ENCODE results near the gene C8A. TPM values are rescaled to one million over a fixed set of nuclear protein-coding genes. Genes with fewer than 3 reads are reported as not detected.

Gene C8A
- total RNA-seq, 6 donors from 2014 or later: 0.09 TPM; not detected in 5

GRCh38 chr1:56834137-56834900 is 20.3 kb upstream of the C8A start:
- Histone ChIP-seq H3K27me3 (no peaks in the 10 kb centered on the region), H3K9me3 (no peaks in the 10 kb centered on the region), H3K4me3 (no peak overlapping the region), H3K36me3 (no peaks in the 10 kb centered on the region), H3K27ac (no peak overlapping the region), H3K4me1 (no peaks in the 10 kb centered on the region)
- no peak for TF ChIP-seq POLR2A (IDR thresholded peaks at IDR 0.05)
- TF ChIP-seq POLR2AphosphoS5 (IDR thresholded peaks at IDR 0.05): no peak
- no peak for TF ChIP-seq EP300 (IDR thresholded peaks at IDR 0.05)
- TF ChIP-seq, protein P1, sequence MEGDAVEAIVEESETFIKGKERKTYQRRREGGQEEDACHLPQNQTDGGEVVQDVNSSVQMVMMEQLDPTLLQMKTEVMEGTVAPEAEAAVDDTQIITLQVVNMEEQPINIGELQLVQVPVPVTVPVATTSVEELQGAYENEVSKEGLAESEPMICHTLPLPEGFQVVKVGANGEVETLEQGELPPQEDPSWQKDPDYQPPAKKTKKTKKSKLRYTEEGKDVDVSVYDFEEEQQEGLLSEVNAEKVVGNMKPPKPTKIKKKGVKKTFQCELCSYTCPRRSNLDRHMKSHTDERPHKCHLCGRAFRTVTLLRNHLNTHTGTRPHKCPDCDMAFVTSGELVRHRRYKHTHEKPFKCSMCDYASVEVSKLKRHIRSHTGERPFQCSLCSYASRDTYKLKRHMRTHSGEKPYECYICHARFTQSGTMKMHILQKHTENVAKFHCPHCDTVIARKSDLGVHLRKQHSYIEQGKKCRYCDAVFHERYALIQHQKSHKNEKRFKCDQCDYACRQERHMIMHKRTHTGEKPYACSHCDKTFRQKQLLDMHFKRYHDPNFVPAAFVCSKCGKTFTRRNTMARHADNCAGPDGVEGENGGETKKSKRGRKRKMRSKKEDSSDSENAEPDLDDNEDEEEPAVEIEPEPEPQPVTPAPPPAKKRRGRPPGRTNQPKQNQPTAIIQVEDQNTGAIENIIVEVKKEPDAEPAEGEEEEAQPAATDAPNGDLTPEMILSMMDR (IDR thresholded peaks at IDR 0.05): no peak
- DNase-seq (no peak), ATAC-seq (ENCODE audit: low FRiP score in 2 of 2) (no peak)
- WGBS, 2 donors: 85 to 87% methylated on average over 5 of the region's 5 CpGs

GRCh38 chr1:56835657-56836056 is 18.9 kb upstream of the C8A start:
- WGBS, 2 donors: 91 to 95% methylated on average over 5 of the region's 5 CpGs
- no peak overlapping the region for H3K27ac ChIP-seq
- no peak for DNase-seq
- H3K9me3 ChIP-seq: no peaks in the 10 kb centered on the region
- TF ChIP-seq, protein P1 (IDR thresholded peaks at IDR 0.05): no peak
- TF ChIP-seq POLR2AphosphoS5 (IDR thresholded peaks at IDR 0.05) (no peak), EP300 (IDR thresholded peaks at IDR 0.05) (no peak), POLR2A (IDR thresholded peaks at IDR 0.05) (no peak)
- H3K4me1 ChIP-seq: no peaks in the 10 kb centered on the region
- no peaks in the 10 kb centered on the region for H3K36me3 ChIP-seq
- H3K4me3 ChIP-seq: no peak overlapping the region
- no peak for ATAC-seq (ENCODE audit: low FRiP score in 2 of 2)
- H3K27me3 ChIP-seq: no peaks in the 10 kb centered on the region

DNA sequence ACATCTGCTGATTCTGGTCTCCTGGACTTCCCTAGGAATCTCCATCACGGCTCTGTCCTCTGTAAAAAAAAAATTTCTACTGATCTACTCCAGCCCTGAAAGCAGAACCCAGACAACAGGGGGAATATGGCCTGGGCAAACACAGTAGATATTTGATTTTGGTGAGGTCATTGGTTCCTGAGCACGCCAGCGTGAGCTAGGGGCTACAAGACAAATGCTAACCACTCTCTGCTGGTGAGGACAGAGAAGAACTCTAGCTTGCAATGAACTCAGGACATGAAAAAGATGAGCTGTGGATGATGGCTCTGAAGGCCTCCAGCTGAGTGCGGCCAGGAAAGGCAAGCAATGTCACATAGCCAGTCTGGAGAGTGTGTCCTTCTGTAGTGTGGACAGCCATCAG is 18.2 kb upstream of the C8A start:
- 83 to 84% methylated on average over 4 of the region's 4 CpGs for WGBS, 2 donors

DNA sequence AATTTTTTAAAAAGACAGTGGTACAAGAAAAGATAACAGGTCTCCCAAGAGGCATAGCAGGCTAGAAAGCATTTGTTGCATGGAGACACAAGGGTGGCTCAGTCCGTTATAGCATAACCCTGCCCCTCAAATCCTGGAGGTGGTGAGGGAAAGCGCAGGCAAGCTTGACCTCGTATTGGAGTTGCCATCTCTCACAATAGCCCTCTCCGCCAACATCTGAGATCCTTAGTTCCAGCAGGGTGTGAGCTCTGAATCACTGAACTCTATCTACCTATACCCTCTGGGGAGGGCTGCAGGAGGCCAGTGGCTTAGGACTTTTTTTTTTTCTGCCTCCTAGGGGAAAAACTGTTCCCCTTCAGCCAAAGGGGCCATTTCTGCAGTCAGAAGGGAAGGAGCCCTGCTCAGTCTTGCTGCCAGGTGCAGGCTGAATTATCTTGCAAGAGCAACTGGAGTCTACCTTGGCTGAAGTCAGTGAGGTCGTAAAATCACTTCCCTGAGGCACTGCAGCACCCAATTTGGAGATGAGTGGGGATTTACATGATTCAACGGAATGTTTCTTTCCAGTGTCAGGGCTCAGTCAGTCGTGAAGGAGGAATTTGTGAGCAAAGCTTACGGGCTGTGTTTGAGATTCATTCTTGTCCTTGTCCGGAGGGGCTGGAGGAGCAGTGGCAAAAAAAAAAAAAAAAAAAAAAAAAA is 17.2 kb upstream of the C8A start:
- TF ChIP-seq EP300 (IDR thresholded peaks at IDR 0.05) (no peak), POLR2AphosphoS5 (IDR thresholded peaks at IDR 0.05) (no peak), POLR2A (IDR thresholded peaks at IDR 0.05) (no peak)
- TF ChIP-seq, protein P1 (IDR thresholded peaks at IDR 0.05): no peak
- no peak for ATAC-seq (ENCODE audit: low FRiP score in 2 of 2)
- Histone ChIP-seq H3K4me3 (no peak overlapping the region), H3K27ac (no peak overlapping the region), H3K9me3 (no peaks in the 10 kb centered on the region), H3K27me3 (no peaks in the 10 kb centered on the region), H3K36me3 (no peaks in the 10 kb centered on the region), H3K4me1 (no peaks in the 10 kb centered on the region)
- DNase-seq: no peak
- WGBS, 2 donors: 75 to 77% methylated on average over 8 to 9 of the region's 9 CpGs

More for the DNA sequence above, 18.2 kb upstream of the C8A start:
- TF ChIP-seq EP300 (IDR thresholded peaks at IDR 0.05) (no peak), POLR2AphosphoS5 (IDR thresholded peaks at IDR 0.05) (no peak), POLR2A (IDR thresholded peaks at IDR 0.05) (no peak)
- TF ChIP-seq, protein P1 (IDR thresholded peaks at IDR 0.05): no peak
- no peak for ATAC-seq (ENCODE audit: low FRiP score in 2 of 2)
- no peaks in the 10 kb centered on the region for H3K36me3 ChIP-seq
- no peak overlapping the region for H3K4me3 ChIP-seq
- H3K27me3 ChIP-seq: no peaks in the 10 kb centered on the region
- H3K27ac ChIP-seq: no peak overlapping the region
- H3K9me3 ChIP-seq: no peaks in the 10 kb centered on the region
- DNase-seq: no peak
- H3K4me1 ChIP-seq: no peaks in the 10 kb centered on the region
